Measurements from ENCODE around the gene FILIP1. TPM values are rescaled to one million over a fixed set of nuclear protein-coding genes. Genes with fewer than 3 reads are reported as not detected.

FILIP1 gene
- polyA plus RNA-seq, 3 donors = 2.3 to 3.5 (median 3.1) TPM

DNA sequence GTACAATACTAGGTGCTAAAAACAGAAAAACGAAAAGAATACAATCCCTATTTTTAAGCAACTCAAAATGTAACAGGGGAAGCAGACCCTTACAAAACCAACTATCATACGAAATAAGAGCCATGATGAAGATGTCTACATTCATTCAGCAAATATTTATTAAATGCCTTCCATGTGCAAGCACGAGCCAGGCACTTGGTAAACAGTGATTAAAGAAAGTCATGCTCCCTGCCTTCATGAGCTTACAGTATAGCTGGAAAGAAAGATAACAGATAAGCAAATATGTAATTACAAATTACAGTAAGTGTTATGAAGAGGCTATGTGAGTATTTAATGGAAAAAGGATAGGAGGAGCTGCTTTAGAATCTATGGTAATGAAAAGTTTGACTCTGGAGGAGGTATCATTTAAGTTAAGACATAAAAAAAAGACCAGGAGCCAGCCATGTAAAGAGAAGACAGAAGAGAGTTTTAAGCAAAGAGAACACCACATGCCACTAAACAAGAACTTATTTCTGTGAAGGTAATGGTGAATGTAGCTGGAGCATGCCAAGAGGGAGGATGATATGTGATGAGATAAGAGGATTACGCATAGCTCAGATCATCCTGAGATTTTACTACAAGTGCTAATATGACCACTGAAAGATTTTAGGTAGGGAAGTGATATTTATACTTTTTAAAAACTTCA lies 230.7 kb downstream of the FILIP1 start:
- DNase-seq (ENCODE audit: extremely low read depth in 1 of 11, low read depth in 9 of 11, low spot score in 4 of 11) = no peak

DNA sequence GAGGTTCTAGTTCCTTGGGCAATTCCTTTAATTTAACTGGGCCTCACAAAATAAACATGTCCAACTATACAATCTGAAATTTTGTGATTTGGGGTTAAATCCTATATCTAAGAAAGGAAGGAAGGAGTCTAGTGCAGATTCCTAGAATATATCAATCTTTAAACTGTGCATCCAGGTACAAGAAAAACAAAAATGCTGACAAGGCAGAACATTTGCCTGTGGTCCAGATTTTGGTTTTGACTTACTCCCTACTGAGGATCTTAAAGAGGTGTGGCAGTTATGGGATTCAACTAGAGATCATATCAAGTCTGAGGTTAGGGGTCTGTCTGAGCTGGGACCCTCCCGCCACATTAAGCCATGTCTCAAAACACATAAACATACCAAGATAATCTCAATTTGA lies 232.3 kb downstream of the FILIP1 start:
- DNase-seq (ENCODE audit: extremely low read depth in 1 of 11, low read depth in 9 of 11, low spot score in 4 of 11) = no peak

- no peak for DNase-seq (ENCODE audit: extremely low read depth in 1 of 11, low read depth in 9 of 11, low spot score in 4 of 11)
Measured at GRCh38 chr6:75257343-75258087, 236.1 kb downstream of the FILIP1 start.

DNA sequence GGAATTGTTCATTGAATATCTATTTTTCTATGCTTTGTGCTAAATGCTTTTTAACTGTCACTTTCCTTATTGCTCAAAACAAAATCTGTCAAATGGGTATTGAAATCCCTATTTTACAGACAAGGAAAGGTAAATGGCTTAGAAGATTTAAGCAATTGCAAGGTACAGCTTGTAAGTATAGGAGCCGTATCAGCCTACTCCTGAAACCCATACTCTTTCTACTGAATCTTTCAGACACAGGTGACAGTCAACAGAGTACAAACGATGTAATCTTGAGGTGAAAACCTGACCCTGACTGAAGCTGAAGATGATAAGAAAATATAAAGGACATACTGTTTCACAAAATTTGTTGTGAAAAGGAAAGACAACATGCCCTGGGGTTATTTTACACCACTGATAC lies 243.0 kb downstream of the FILIP1 start:
- DNase-seq (ENCODE audit: extremely low read depth in 1 of 11, low read depth in 9 of 11, low spot score in 4 of 11) = no peak

DNA sequence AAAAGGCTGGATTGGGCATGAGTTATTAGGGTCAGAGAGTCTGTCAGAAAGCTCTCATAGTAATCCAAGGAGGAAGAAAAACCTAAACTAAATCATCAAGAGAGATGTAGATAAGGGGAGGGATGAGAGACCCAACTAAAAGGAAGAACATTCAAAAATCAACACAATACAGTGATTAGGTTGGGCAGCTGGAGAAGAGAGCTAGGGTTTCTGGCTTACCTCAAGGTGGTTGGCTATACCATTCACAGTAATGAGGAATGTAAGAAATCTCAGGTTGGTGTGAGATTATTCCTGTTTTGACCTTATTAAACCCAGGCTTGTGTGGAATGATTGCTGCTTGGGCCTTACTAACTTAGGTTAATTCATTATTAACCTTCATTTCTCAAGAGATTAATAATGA lies 243.8 kb downstream of the FILIP1 start:
- no peak for DNase-seq (ENCODE audit: extremely low read depth in 1 of 11, low read depth in 9 of 11, low spot score in 4 of 11)

GRCh38 chr6:75246386-75246785 lies 247.2 kb downstream of the FILIP1 start:
- DNase-seq (ENCODE audit: extremely low read depth in 1 of 11, low read depth in 9 of 11, low spot score in 4 of 11) = no peak

- no peak for DNase-seq (ENCODE audit: extremely low read depth in 1 of 11, low read depth in 9 of 11, low spot score in 4 of 11)
Measured at GRCh38 chr6:75244063-75244584, 249.5 kb downstream of the FILIP1 start.

GRCh38 chr6:75243333-75244062 lies 250.1 kb downstream of the FILIP1 start, which contains the start of gene COX7A2:
Gene COX7A2 (minus strand): TSS chr6:75243801. CDS start chr6:75243734, 67 bp downstream.
- DNase-seq (ENCODE audit: extremely low read depth in 1 of 11, low read depth in 9 of 11, low spot score in 4 of 11) = peak; percentile 85 to 98 (median 94)

Other genes starting within 250 kb of the FILIP1 start
- 100 to 1,000 TPM; 259 to 291 (median 281) TPM for gene COX7A2, start 250.0 kb downstream of the FILIP1 start, polyA plus RNA-seq (ENCODE audit: insufficient read length in 3 of 3)
- 100 to 1,000 TPM; 108 to 146 (median 126) TPM for gene TMEM30A, start 209.0 kb downstream of the FILIP1 start, polyA plus RNA-seq (ENCODE audit: insufficient read length in 3 of 3)
- gene SENP6, start 108.1 kb upstream of the FILIP1 start, polyA plus RNA-seq (ENCODE audit: insufficient read length in 3 of 3) = 100 to 1,000 TPM; 116 to 155 (median 152) TPM

Measured in renal cortex interstitium (tissue), 11 donors.